MM.1S (cell line): ENCODE data around the gene STAB1.

ENCODE experiments used
- EZH2 ChIP-seq: fragments of 300-600 bp; sonication (generic); optimal IDR thresholded peaks from 2 replicates; pipeline ENCODE3; 2017; ENCODE audit warnings: low read depth, mild to moderate bottlenecking, antibody characterized with exemption, low read length, mixed read lengths
- TF ChIP-seq, protein P1 (sequence below): fragments of 300-600 bp; sonication (generic); IDR thresholded peaks from 2 replicates; pipeline ENCODE4 v1.5.1; 2016; ENCODE audit warnings: antibody characterized with exemption, low read length, mixed read lengths

GRCh38 chr3:52563984-52564383, 68.8 kb downstream of the STAB1 start:
- TF ChIP-seq, protein P1, sequence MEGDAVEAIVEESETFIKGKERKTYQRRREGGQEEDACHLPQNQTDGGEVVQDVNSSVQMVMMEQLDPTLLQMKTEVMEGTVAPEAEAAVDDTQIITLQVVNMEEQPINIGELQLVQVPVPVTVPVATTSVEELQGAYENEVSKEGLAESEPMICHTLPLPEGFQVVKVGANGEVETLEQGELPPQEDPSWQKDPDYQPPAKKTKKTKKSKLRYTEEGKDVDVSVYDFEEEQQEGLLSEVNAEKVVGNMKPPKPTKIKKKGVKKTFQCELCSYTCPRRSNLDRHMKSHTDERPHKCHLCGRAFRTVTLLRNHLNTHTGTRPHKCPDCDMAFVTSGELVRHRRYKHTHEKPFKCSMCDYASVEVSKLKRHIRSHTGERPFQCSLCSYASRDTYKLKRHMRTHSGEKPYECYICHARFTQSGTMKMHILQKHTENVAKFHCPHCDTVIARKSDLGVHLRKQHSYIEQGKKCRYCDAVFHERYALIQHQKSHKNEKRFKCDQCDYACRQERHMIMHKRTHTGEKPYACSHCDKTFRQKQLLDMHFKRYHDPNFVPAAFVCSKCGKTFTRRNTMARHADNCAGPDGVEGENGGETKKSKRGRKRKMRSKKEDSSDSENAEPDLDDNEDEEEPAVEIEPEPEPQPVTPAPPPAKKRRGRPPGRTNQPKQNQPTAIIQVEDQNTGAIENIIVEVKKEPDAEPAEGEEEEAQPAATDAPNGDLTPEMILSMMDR: no peak
- no peak for TF ChIP-seq EZH2
